ENCODE measurements around the gene JUN.

The JUN gene

GRCh38 chr1:58799650-58800049 lies 15.8 kb upstream of the JUN start:
- Histone ChIP-seq H3K27ac (no peak overlapping the region), H3K4me3 (no peak overlapping the region)
- no peak for DNase-seq (ENCODE audit: low spot score)
- no peak for TF ChIP-seq CTCF (IDR thresholded peaks at IDR 0.05)

GRCh38 chr1:58798910-58799442 lies 15.1 kb upstream of the JUN start:
- Histone ChIP-seq H3K27ac (no peak overlapping the region), H3K4me3 (no peak overlapping the region)
- no peak for TF ChIP-seq CTCF (IDR thresholded peaks at IDR 0.05)
- DNase-seq (ENCODE audit: low spot score), result no peak

GRCh38 chr1:58796416-58796815 lies 12.6 kb upstream of the JUN start:
- TF ChIP-seq CTCF (IDR thresholded peaks at IDR 0.05), result no peak
- Histone ChIP-seq H3K4me3 (no peak overlapping the region), H3K27ac (no peak overlapping the region)
- no peak for DNase-seq (ENCODE audit: low spot score)

GRCh38 chr1:58794585-58794984 lies 10.7 kb upstream of the JUN start:
- H3K4me3 ChIP-seq, result no peak overlapping the region
- TF ChIP-seq CTCF (IDR thresholded peaks at IDR 0.05), result no peak
- H3K27ac ChIP-seq, result no peak overlapping the region
- no peak for DNase-seq (ENCODE audit: low spot score)

GRCh38 chr1:58792846-58793245 lies 9.0 kb upstream of the JUN start:
- Histone ChIP-seq H3K27ac (no peak overlapping the region), H3K4me3 (no peak overlapping the region)
- no peak for TF ChIP-seq CTCF (IDR thresholded peaks at IDR 0.05)
- no peak for DNase-seq (ENCODE audit: low spot score)

- no peak for TF ChIP-seq CTCF (IDR thresholded peaks at IDR 0.05)
- DNase-seq (ENCODE audit: low spot score), result no peak
- Histone ChIP-seq H3K4me3 (no peak overlapping the region), H3K27ac (no peak overlapping the region)
These were observed 7.3 kb upstream of the JUN start for GRCh38 chr1:58791106-58791505.

GRCh38 chr1:58789996-58790660 lies 6.3 kb upstream of the JUN start:
- no peak for DNase-seq (ENCODE audit: low spot score)
- H3K27ac ChIP-seq, result no peak overlapping the region
- TF ChIP-seq CTCF (IDR thresholded peaks at IDR 0.05), result no peak
- no peak overlapping the region for H3K4me3 ChIP-seq

Data from coronary artery (tissue), 2 donors.